H1 (cell line): ENCODE data around the gene ARHGEF28. TPM values are rescaled to one million over a fixed set of nuclear protein-coding genes. Genes with fewer than 3 reads are reported as not detected.

ENCODE experiments used
- CTCF ChIA-PET: fragments of 300-600 bp; sonication (Branson Sonifier 250); formaldehyde crosslinking; loops from one replicate; lab custom pipeline; 2021; ENCODE audit not compliant: partially characterized antibody; lab: Charles Lee
- POLR2A ChIA-PET: fragments of 300-600 bp; sonication (Branson Sonifier 250); formaldehyde crosslinking; loops from one replicate; lab custom pipeline; 2021; ENCODE audit warnings: inconsistent platforms; ENCODE audit not compliant: partially characterized antibody; lab: Charles Lee
- DNase-seq, 2 experiments: peaks; one replicate each; pipeline versions ENCODE4 v3.0.0 to v3.0.0-alpha.2; 2010 to 2022; ENCODE audit warnings: low spot score in 2 of 2, low read depth in 1 of 2, mixed read lengths in 1 of 2
- FAIRE-seq: peaks from 2 replicates; lab custom pipeline; 2011; peaks lifted over from hg19 to GRCh38; lab: Jason Lieb, UNC
- H2AFZ ChIP-seq: 2 replicates; pipeline ENCODE4 v1.8.1; 2012; ENCODE audit warnings: low read length, inconsistent platforms
- H2AK5ac ChIP-seq: 2 replicates; pipeline ENCODE4 v1.6.1; 2013; ENCODE audit warnings: low read depth, low read length
- H2BK120ac ChIP-seq: replicated peaks from 2 replicates; pipeline ENCODE3; 2013; ENCODE audit warnings: low read depth, low read length, inconsistent platforms
- H2BK12ac ChIP-seq: 2 replicates; pipeline ENCODE4 v1.6.1; 2013; ENCODE audit warnings: low read depth, low read length
- H2BK15ac ChIP-seq: 2 replicates; pipeline ENCODE4 v1.6.1; 2013; ENCODE audit warnings: low read length
- H2BK20ac ChIP-seq: 2 replicates; pipeline ENCODE4 v1.6.1; 2013; ENCODE audit warnings: low read length
- H2BK5ac ChIP-seq: 2 replicates; pipeline ENCODE4 v1.6.1; 2013; ENCODE audit warnings: low read depth, low read length
- H3K14ac ChIP-seq: 2 replicates; pipeline ENCODE4 v1.6.1; 2013; ENCODE audit warnings: inconsistent platforms; ENCODE audit not compliant: insufficient read length
- H3K18ac ChIP-seq: 2 replicates; pipeline ENCODE4 v1.6.1; 2013; ENCODE audit warnings: low read length; ENCODE audit errors: extremely low read depth
- H3K23ac ChIP-seq: 2 replicates; pipeline ENCODE4 v1.6.1; 2013; ENCODE audit warnings: inconsistent platforms; ENCODE audit not compliant: insufficient read length
- H3K23me2 ChIP-seq: 2 replicates; pipeline ENCODE4 v1.6.1; 2013; ENCODE audit warnings: low read depth, low read length
- H3K27ac ChIP-seq: 2 replicates; pipeline ENCODE4 v1.6.1; 2011; ENCODE audit warnings: low read depth, low read length, inconsistent platforms
- H3K27me3 ChIP-seq, 4 experiments: replicated peaks in 1 of 4; 1 replicate in 1 of 4; 2 replicates in 3 of 4; pipeline versions ENCODE4 v1.6.1 to v1.8.1; 2011 to 2013; ENCODE audit warnings: low read length in 3 of 4, mild to moderate bottlenecking in 3 of 4, inconsistent platforms in 2 of 4, mixed read lengths in 2 of 4, moderate library complexity in 1 of 4; ENCODE audit not compliant: control insufficient read depth in 3 of 4, insufficient read depth in 3 of 4; ENCODE audit errors: extremely low read depth in 1 of 4
- H3K36me3 ChIP-seq, 4 experiments: 2 replicates each; pipeline versions ENCODE4 v1.6.1 to v1.8.1; 2011 to 2013; ENCODE audit warnings: mild to moderate bottlenecking in 4 of 4, low read length in 3 of 4, moderate library complexity in 2 of 4, control low read depth in 1 of 4, inconsistent platforms in 1 of 4; ENCODE audit not compliant: insufficient read depth in 4 of 4, control insufficient read depth in 2 of 4
- H3K4ac ChIP-seq: replicated peaks from 2 replicates; pipeline ENCODE3; 2013; ENCODE audit warnings: low read length, low read depth, mixed read lengths, inconsistent platforms; ENCODE audit not compliant: insufficient read length
- H3K4me1 ChIP-seq, 4 experiments: replicated peaks in 1 of 4; 1 replicate in 1 of 4; 2 replicates in 3 of 4; pipeline versions ENCODE4 v1.6.1 to v1.8.1; 2011 to 2013; ENCODE audit warnings: low read length in 3 of 4, inconsistent platforms in 2 of 4, mixed read lengths in 1 of 4; ENCODE audit not compliant: insufficient read depth in 4 of 4, control insufficient read depth in 3 of 4
- H3K4me2 ChIP-seq, 2 experiments: 2 replicates each; pipeline versions ENCODE4 v1.6.1 to v1.8.1; 2011 to 2013; ENCODE audit warnings: low read depth in 2 of 2, low read length in 2 of 2, control low read depth in 1 of 2, inconsistent platforms in 1 of 2, mild to moderate bottlenecking in 1 of 2; ENCODE audit not compliant: insufficient read depth in 1 of 2
- H3K4me3 ChIP-seq, 4 experiments: fragments of 200-600, 300-600 bp in 1 of 4; sonication (generic), shearing (Covaris generic), sonication (Bioruptor Twin) in 1 of 4; 2 replicates each; pipeline versions ENCODE4 v1.5.1 to v1.8.1; 2011 to 2016; ENCODE audit warnings: low read length in 4 of 4, low read depth in 3 of 4, control low read depth in 2 of 4, inconsistent platforms in 2 of 4, mild to moderate bottlenecking in 2 of 4, mixed read lengths in 1 of 4, moderate library complexity in 1 of 4; ENCODE audit not compliant: insufficient read depth in 2 of 4; ENCODE audit errors: extremely low read depth in 1 of 4
- H3K56ac ChIP-seq: replicated peaks from 2 replicates; pipeline ENCODE3; 2013; ENCODE audit warnings: low read depth, mild to moderate bottlenecking, mixed read lengths, low read length, inconsistent platforms; ENCODE audit not compliant: insufficient read length
- H3K79me1 ChIP-seq: 2 replicates; pipeline ENCODE4 v1.6.1; 2013; ENCODE audit warnings: low read depth, low read length, control low read depth
- H3K79me2 ChIP-seq, 2 experiments: 2 replicates each; pipeline versions ENCODE4 v1.6.1 to v1.8.1; 2012 to 2013; ENCODE audit warnings: low read length in 2 of 2, mild to moderate bottlenecking in 2 of 2, inconsistent platforms in 1 of 2; ENCODE audit not compliant: insufficient read depth in 2 of 2, control insufficient read depth in 1 of 2
- H3K9ac ChIP-seq, 4 experiments: replicated peaks in 1 of 4; 1 replicate in 1 of 4; 2 replicates in 3 of 4; pipeline versions ENCODE4 v1.6.1 to v1.8.1; 2011 to 2013; ENCODE audit warnings: low read depth in 3 of 4, low read length in 3 of 4, control low read depth in 2 of 4, mild to moderate bottlenecking in 2 of 4, moderate library complexity in 2 of 4, inconsistent platforms in 1 of 4; ENCODE audit errors: extremely low read depth in 1 of 4
- H3K9me3 ChIP-seq, 2 experiments: 2 replicates each; pipeline versions ENCODE4 v1.6.1 to v1.8.1; 2012 to 2013; ENCODE audit warnings: mild to moderate bottlenecking in 2 of 2, moderate library complexity in 2 of 2, control low read depth in 1 of 2, inconsistent platforms in 1 of 2, low read depth in 1 of 2, low read length in 1 of 2, mixed read lengths in 1 of 2; ENCODE audit not compliant: insufficient read depth in 2 of 2
- H4K20me1 ChIP-seq, 2 experiments: replicated peaks in 1 of 2; 2 replicates each; pipeline versions ENCODE3 to v1.8.1; 2011 to 2013; ENCODE audit warnings: inconsistent platforms in 2 of 2, low read length in 2 of 2, mild to moderate bottlenecking in 1 of 2; ENCODE audit not compliant: insufficient read depth in 2 of 2, control insufficient read depth in 1 of 2
- H4K5ac ChIP-seq: 2 replicates; pipeline ENCODE4 v1.6.1; 2013; ENCODE audit warnings: low read length, low read depth, mixed read lengths, inconsistent platforms; ENCODE audit not compliant: insufficient read length
- H4K8ac ChIP-seq: 2 replicates; pipeline ENCODE4 v1.8.0; 2013; ENCODE audit warnings: mild to moderate bottlenecking, moderate library complexity, low read length, inconsistent platforms; ENCODE audit not compliant: insufficient read depth; ENCODE audit errors: extremely low read depth
- H4K91ac ChIP-seq: replicated peaks from 2 replicates; pipeline ENCODE3; 2013; ENCODE audit warnings: low read length, mixed read lengths, inconsistent platforms; ENCODE audit not compliant: insufficient read length
- CBX8 ChIP-seq: fragments of 300-800, 300-1000 bp; sonication (generic); IDR thresholded peaks from 2 replicates; pipeline ENCODE4 v1.7.1; 2016; ENCODE audit warnings: low read depth, low read length, borderline replicate concordance
- CTBP2 ChIP-seq: IDR thresholded peaks from 2 replicates; pipeline ENCODE4 v1.7.0; 2011; ENCODE audit warnings: borderline replicate concordance, mild to moderate bottlenecking, moderate library complexity, mixed read lengths, low read length; ENCODE audit not compliant: insufficient read depth, insufficient read length
- CTCF ChIP-seq, 3 experiments: IDR thresholded peaks; 1 replicate in 2 of 3; 2 replicates in 1 of 3; pipeline versions ENCODE4 v1.5.1 to v1.6.1; 2011; ENCODE audit warnings: low read length in 3 of 3, mild to moderate bottlenecking in 3 of 3, inconsistent platforms in 2 of 3, low read depth in 1 of 3, moderate library complexity in 1 of 3; ENCODE audit not compliant: insufficient read depth in 1 of 3; ENCODE audit errors: control extremely low read depth in 1 of 3
- FOSL1 ChIP-seq: IDR thresholded peaks from 2 replicates; pipeline ENCODE4 v1.6.1; 2011; ENCODE audit warnings: mild to moderate bottlenecking, low read depth, low read length, moderate library complexity; ENCODE audit not compliant: insufficient read depth
- HDAC2 ChIP-seq, 2 experiments: fragments of 300-600 bp in 1 of 2; sonication (generic) in 1 of 2; IDR thresholded peaks; 2 replicates each; pipeline ENCODE4 v1.6.1; 2011 to 2012; ENCODE audit warnings: low read depth in 2 of 2, low read length in 2 of 2, mild to moderate bottlenecking in 2 of 2, moderate library complexity in 2 of 2, borderline replicate concordance in 1 of 2, inconsistent platforms in 1 of 2
- MAFK ChIP-seq: IDR thresholded peaks from 2 replicates; pipeline ENCODE4 v1.6.1; 2012; ENCODE audit warnings: low read depth, mild to moderate bottlenecking, improper control_type of control experiment, low read length
- SIRT6 ChIP-seq: IDR thresholded peaks from one replicate; pipeline ENCODE4 v1.7.1; 2012; ENCODE audit warnings: low read length, inconsistent platforms
- TCF12 ChIP-seq: IDR thresholded peaks from 2 replicates; pipeline ENCODE4 v1.6.1; 2011; ENCODE audit warnings: low read depth, mild to moderate bottlenecking, low read length
- USF2 ChIP-seq: IDR thresholded peaks from 2 replicates; pipeline ENCODE4 v1.6.1; 2011; ENCODE audit warnings: low read length, improper control_type of control experiment
- ZNF274 ChIP-seq: IDR thresholded peaks from 2 replicates; pipeline ENCODE4 v1.7.0; 2012; ENCODE audit warnings: low read length, borderline replicate concordance; ENCODE audit errors: extremely low read depth
- WGBS, 2 experiments: shearing (Covaris generic) in 1 of 2; methylation state at CpG; one replicate each; pipeline versions ENCODE4 v1.1.6 to v1.1.7; 2013 to 2015; ENCODE audit warnings: low lambda C conversion rate in 2 of 2, mixed read lengths in 2 of 2, inconsistent platforms in 1 of 2, low coverage in 1 of 2, missing lambda C conversion rate in 1 of 2; ENCODE audit not compliant: insufficient replicate concordance in 2 of 2, insufficient coverage in 1 of 2, insufficient read length in 1 of 2; ENCODE audit errors: extremely low coverage in 1 of 2, missing lambda C conversion rate in 1 of 2; 5-methylcytosine and 5-hydroxymethylcytosine counted together
- polyA plus RNA-seq, 7 experiments: library from polyadenylated mRNA; depleted of rRNA in 3 of 7; stranded (reverse) in 5 of 7; unstranded in 2 of 7; fragments of >200 nt in 5 of 7; fragments of 200-250 nt in 2 of 7; gene quantifications; 1 replicate in 5 of 7; 2 replicates in 1 of 7; 4 replicates in 1 of 7; pipeline versions ENCODE4 v1.2.1 to v1.2.3, GENCODE V29; 2011 to 2013; ENCODE audit warnings: missing spikeins in 2 of 7, mixed read lengths in 2 of 7
- total RNA-seq: library from RNA; stranded (reverse); fragmentation: NEBNext Ultra II Directional; extraction: Animal tissue kit (Norgen Biotek cat#: 25700); gene quantifications from 2 replicates; pipeline ENCODE4 v1.2.1, GENCODE V29; 2021

Gene ARHGEF28
- total and polyA plus RNA-seq, 2 of the 8 experiments (the other 6 are each of a cell fraction or from before 2014, with no cell fraction given): 0.33 to 1.0 TPM

- H3K23me2 ChIP-seq: no peaks in the 10 kb centered on the region
- H4K20me1 ChIP-seq: no peaks in the 10 kb centered on the region
- no peak overlapping the region for H4K5ac ChIP-seq
- no peak overlapping the region for H3K4me2 ChIP-seq
- no peak overlapping the region for H3K14ac ChIP-seq
- no peak overlapping the region for H2AK5ac ChIP-seq
- no peak overlapping the region for H3K9ac ChIP-seq
- no peaks in the 10 kb centered on the region for H3K79me1 ChIP-seq
- H3K18ac ChIP-seq: no peak overlapping the region
- no peak overlapping the region for H3K27ac ChIP-seq
- no peak overlapping the region for H4K91ac ChIP-seq
- ChIA-PET POLR2A (no interaction called here), CTCF (no interaction called here)
- H3K27me3 ChIP-seq: no peaks in the 10 kb centered on the region
- DNase-seq (no peak), FAIRE-seq (no peak)
- no peak overlapping the region for H3K4ac ChIP-seq
- H3K4me1 ChIP-seq: no peaks in the 10 kb centered on the region
- no peaks in the 10 kb centered on the region for H3K9me3 ChIP-seq
- H2BK20ac ChIP-seq: no peak overlapping the region
- no peak overlapping the region for H3K23ac ChIP-seq
- H3K4me3 ChIP-seq: no peak overlapping the region
- H2BK12ac ChIP-seq: no peak overlapping the region
- H2AFZ ChIP-seq: no peak overlapping the region
- H2BK5ac ChIP-seq: no peak overlapping the region
- H2BK15ac ChIP-seq: no peak overlapping the region
- no peaks in the 10 kb centered on the region for H3K79me2 ChIP-seq
- WGBS, 2 experiments: 86% methylated on average over 2 of the region's 2 CpGs; no CpG with 5 or more reads in 1 of the 2 experiments
- no peak overlapping the region for H2BK120ac ChIP-seq
- no peak overlapping the region for H4K8ac ChIP-seq
- H3K36me3 ChIP-seq: no peaks in the 10 kb centered on the region
- no peak overlapping the region for H3K56ac ChIP-seq
- TF ChIP-seq FOSL1 (no peak), HDAC2 (IDR thresholded peaks at IDR 0.05; ENCODE audit: borderline replicate concordance in 1 of 2, low read depth in 2 of 2, low read length in 2 of 2) (no peak), SIRT6 (no peak), USF2 (no peak), CTBP2 (no peak), ZNF274 (no peak), CTCF (IDR thresholded peaks at IDR 0.05; ENCODE audit: control extremely low read depth in 1 of 3, insufficient read depth in 1 of 3, low read depth in 1 of 3, low read length in 3 of 3) (no peak), TCF12 (no peak), CBX8 (no peak), MAFK (no peak)
Observed at GRCh38 chr5:73835726-73836125, 209.7 kb downstream of the ARHGEF28 start.
